HepG2 (cell line): Measurements from ENCODE around the gene RPS23. TPM values are rescaled to one million over a fixed set of nuclear protein-coding genes. Genes with fewer than 3 reads are reported as not detected.

Source experiments
- ATAC-seq: fragments of 200-7000 bp; cut with Tn5 transposase; 3 replicates; pipeline ENCODE4 v1.9.1; 2020; ENCODE audit warnings: mild to moderate bottlenecking, moderate library complexity
- BruUV-seq: library from RNA; stranded (reverse); fragments of 400-500 nt; replicated peaks from 2 replicates; lab custom pipeline; 2021; lab: Mats Ljungman, UMichigan
- CTCF ChIA-PET: fragments of 300-600 bp; formaldehyde crosslinking; extraction: SDS; loops from one replicate; lab custom pipeline; 2021; ENCODE audit warnings: low total read pairs, inconsistent platforms, low intra/inter-chr PET ratio; lab: Yijun Ruan, JAX
- POLR2A ChIA-PET: fragments of 350-600 bp; sonication (Branson Sonifier 250); formaldehyde crosslinking; loops from one replicate; lab custom pipeline; 2020; ENCODE audit warnings: antibody characterized with exemption, inconsistent platforms; lab: Yijun Ruan, JAX
- DNase-seq: peaks from one replicate; pipeline ENCODE4 v3.0.0-alpha.2; 2015; ENCODE audit warnings: low spot score
- FAIRE-seq: peaks from 3 replicates; lab custom pipeline; 2011; peaks lifted over from hg19 to GRCh38; lab: Jason Lieb, UNC
- H2AFZ ChIP-seq: one replicate; pipeline ENCODE4 v1.6.1; 2011; ENCODE audit warnings: low read length, inconsistent platforms
- H3K27ac ChIP-seq: fragments of 300-600 bp; 3 replicates; pipeline ENCODE4 v1.8.0; 2011; ENCODE audit warnings: mixed run types, mild to moderate bottlenecking, mixed read lengths, low read length, inconsistent platforms; ENCODE audit not compliant: insufficient read depth; ENCODE audit errors: extremely low read length
- H3K27me3 ChIP-seq, 2 experiments: fragments of 200-600 bp in 1 of 2; 2 replicates in 1 of 2; 3 replicates in 1 of 2; pipeline versions ENCODE4 v1.6.0 to v1.8.0; 2011; ENCODE audit warnings: low read length in 2 of 2, mild to moderate bottlenecking in 2 of 2, moderate library complexity in 2 of 2, inconsistent platforms in 1 of 2; ENCODE audit not compliant: insufficient read depth in 2 of 2, control insufficient read depth in 1 of 2
- H3K36me3 ChIP-seq, 2 experiments: fragments of 200-600 bp in 1 of 2; replicated peaks in 1 of 2; 2 replicates in 1 of 2; 3 replicates in 1 of 2; pipeline versions ENCODE4 v1.5.1 to v1.8.0; 2011; ENCODE audit warnings: low read length in 2 of 2, inconsistent platforms in 1 of 2; ENCODE audit not compliant: insufficient read depth in 2 of 2, control insufficient read depth in 1 of 2
- H3K4me1 ChIP-seq: 2 replicates; pipeline ENCODE4 v1.5.1; 2012; ENCODE audit warnings: low read length, inconsistent platforms; ENCODE audit not compliant: insufficient read depth
- H3K4me2 ChIP-seq: 2 replicates; pipeline ENCODE4 v1.6.0; 2011; ENCODE audit warnings: low read depth, low read length, inconsistent platforms
- H3K4me3 ChIP-seq, 3 experiments: fragments of 200-600 bp in 1 of 3; sonication (generic), shearing (Covaris generic) in 1 of 3; replicated peaks in 1 of 3; 2 replicates each; pipeline ENCODE4 v1.5.1; 2011 to 2016; ENCODE audit warnings: low read length in 3 of 3, inconsistent platforms in 2 of 3, low read depth in 2 of 3, mild to moderate bottlenecking in 2 of 3, control low read depth in 1 of 3, mixed read lengths in 1 of 3; ENCODE audit not compliant: insufficient read depth in 1 of 3
- H3K79me2 ChIP-seq: one replicate; pipeline ENCODE4 v1.6.1; 2011; ENCODE audit warnings: low read length, inconsistent platforms; ENCODE audit not compliant: insufficient read depth
- H3K9ac ChIP-seq: 2 replicates; pipeline ENCODE4 v1.6.0; 2011; ENCODE audit warnings: mild to moderate bottlenecking, low read depth, low read length, inconsistent platforms; ENCODE audit not compliant: insufficient read depth
- H3K9me3 ChIP-seq: 2 replicates; pipeline ENCODE4 v1.5.1; 2012; ENCODE audit warnings: mild to moderate bottlenecking, low read length
- H4K20me1 ChIP-seq: 2 replicates; pipeline ENCODE4 v1.6.0; 2011; ENCODE audit warnings: inconsistent platforms, mild to moderate bottlenecking, low read length, moderate library complexity; ENCODE audit not compliant: insufficient read depth
- AKNA ChIP-seq: sonication (generic); formaldehyde crosslinking; IDR thresholded peaks from 2 replicates; pipeline ENCODE4 v1.4.0; 2020; ENCODE audit warnings: missing genetic modification reagents, borderline replicate concordance
- ATF1 ChIP-seq: IDR thresholded peaks from 2 replicates; pipeline ENCODE4 v1.6.1; 2016; ENCODE audit warnings: mild to moderate bottlenecking, control low read depth
- CHD2 ChIP-seq: IDR thresholded peaks from 2 replicates; pipeline ENCODE4 v1.6.1; 2011; ENCODE audit warnings: low read depth, low read length, improper control_type of control experiment
- HDAC6 ChIP-seq: fragments of 200-600 bp; sonication (generic); IDR thresholded peaks from 2 replicates; pipeline ENCODE4 v1.7.0; 2017; ENCODE audit warnings: mild to moderate bottlenecking, antibody characterized with exemption, low read length, low read depth
- KLF15 ChIP-seq: sonication (generic); formaldehyde crosslinking; IDR thresholded peaks from 2 replicates; pipeline ENCODE4 v1.8.1; 2023; ENCODE audit warnings: borderline replicate concordance, mild to moderate bottlenecking, inconsistent platforms, missing genetic modification reagents, mixed read lengths
- SIX1 ChIP-seq: sonication (generic); formaldehyde crosslinking; IDR thresholded peaks from 2 replicates; pipeline ENCODE4 v1.4.0; 2020; ENCODE audit warnings: missing genetic modification reagents, borderline replicate concordance
- ZBTB42 ChIP-seq: sonication (generic); formaldehyde crosslinking; IDR thresholded peaks from 2 replicates; pipeline ENCODE4 v1.5.0; 2020; ENCODE audit warnings: mild to moderate bottlenecking, missing genetic modification reagents
- ZBTB7B ChIP-seq: sonication (generic); formaldehyde crosslinking; IDR thresholded peaks from 2 replicates; pipeline ENCODE4 v1.4.0; 2020; ENCODE audit warnings: missing genetic modification reagents
- ZNF451 ChIP-seq: sonication (generic); formaldehyde crosslinking; IDR thresholded peaks from 2 replicates; pipeline ENCODE4 v1.5.0; 2020; ENCODE audit warnings: mild to moderate bottlenecking, missing genetic modification reagents
- ZNF790 ChIP-seq: sonication (generic); formaldehyde crosslinking; IDR thresholded peaks from 2 replicates; pipeline ENCODE4 v1.8.0; 2022; ENCODE audit warnings: missing genetic modification reagents, mild to moderate bottlenecking, borderline replicate concordance
- WGBS: methylation state at CpG from one replicate; pipeline ENCODE4 v1.1.6; 2017; ENCODE audit warnings: low lambda C conversion rate; 5-methylcytosine and 5-hydroxymethylcytosine counted together
- in situ Hi-C: cut with HindIII; loops from 2 replicates; pipeline ENCODE4 v1.10.0; 2017; ENCODE audit warnings: low pct_unique_long_range_greater_than_20kb; ENCODE audit not compliant: extremely low pct_ligation_motif_present
- intact Hi-C: fragments of 100-400 bp; cut with micrococcal nuclease; formaldehyde crosslinking; loops from one replicate; pipeline ENCODE4 v1.10.0; 2022; ENCODE audit not compliant: unreplicated experiment
- polyA plus RNA-seq, 8 experiments: library from polyadenylated mRNA; depleted of rRNA in 3 of 8; stranded (reverse) in 7 of 8; unstranded in 1 of 8; fragments of >200 nt; fragmentation: Illumina TruSeq in 4 of 8; extraction: Trizol in 4 of 8; gene quantifications; 2 replicates each; pipeline versions ENCODE4 v1.2.1 to v1.2.3, GENCODE V29; 2011 to 2016; ENCODE audit warnings: low read depth in 4 of 8, missing spikeins in 1 of 8, mixed read lengths in 1 of 8; ENCODE audit not compliant: insufficient read depth in 1 of 8
- total RNA-seq, 5 experiments: library from RNA; depleted of rRNA; stranded (reverse); fragments of >200 nt; fragmentation: Illumina TruSeq; extraction: Trizol; gene quantifications; 2 replicates each; pipeline ENCODE4 v1.2.3, GENCODE V29; 2016; ENCODE audit warnings: low read depth in 1 of 5

RPS23 gene
- total and polyA plus RNA-seq, 2 of the 13 experiments (the other 11 are each of a cell fraction or from before 2014, with no cell fraction given), result 3,088 to 3,235 TPM

- H4K20me1 ChIP-seq, result no peaks in the 10 kb centered on the region
- H3K4me2 ChIP-seq, result no peak overlapping the region
- BruUV-seq, result no TSS peak
- TF ChIP-seq AKNA (CRISPR knock-in tag) (no peak), ZBTB42 (CRISPR knock-in tag) (no peak), ZBTB7B (CRISPR knock-in tag) (no peak), ZNF451 (no peak), SIX1 (CRISPR knock-in tag) (no peak), ATF1 (CRISPR knock-in tag) (no peak), HDAC6 (no peak), KLF15 (CRISPR knock-in tag) (no peak), CHD2 (no peak), ZNF790 (CRISPR knock-in tag) (no peak)
- TF ChIP-seq, all 625 proteins: peak for 0
- no peak for DNase-seq
- intact Hi-C loops, result no loop called here
- WGBS, result 41% methylated on average over 3 of the region's 3 CpGs
- Histone ChIP-seq H3K9me3 (no peaks in the 10 kb centered on the region), H3K27me3 (no peaks in the 10 kb centered on the region), H3K36me3 (no peaks in the 10 kb centered on the region), H3K4me3 (no peak overlapping the region), H3K9ac (no peak overlapping the region), H2AFZ (no peak overlapping the region), H3K79me2 (no peaks in the 10 kb centered on the region), H3K27ac (no peak overlapping the region), H3K4me1 (no peaks in the 10 kb centered on the region)
- ChIA-PET POLR2A (no interaction called here), CTCF (no interaction called here)
- in situ Hi-C loops, result no loop called here
- ATAC-seq, result no peak
- FAIRE-seq, result no peak
Observed at GRCh38 chr5:82257729-82258128, 20.4 kb downstream of the RPS23 start.
